K562 (cell line): ENCODE results near the gene BIRC7. TPM values are rescaled to one million over a fixed set of nuclear protein-coding genes. Genes with fewer than 3 reads are reported as not detected.

Experiments
- ATAC-seq: fragments of 200-7000 bp; cut with Tn5 transposase; 3 replicates; pipeline ENCODE4 v1.9.1; 2020; ENCODE audit warnings: moderate library complexity
- BruUV-seq: library from RNA; stranded (reverse); fragments of 400-500 nt; replicated peaks from 2 replicates; lab custom pipeline; 2021; lab: Mats Ljungman, UMichigan
- CTCF ChIA-PET: fragments of 300-600 bp; formaldehyde crosslinking; extraction: SDS; loops from one replicate; lab custom pipeline; 2021; ENCODE audit warnings: low intra/inter-chr PET ratio; lab: Yijun Ruan, JAX
- POLR2A ChIA-PET: fragments of 300-600, 350-650 bp; sonication (Branson Sonifier 250); formaldehyde crosslinking; extraction: SDS; loops from one replicate; lab custom pipeline; 2021; ENCODE audit warnings: antibody characterized with exemption, inconsistent platforms; lab: Yijun Ruan, JAX
- DNase-seq, 4 experiments: peaks; one replicate each; pipeline versions ENCODE4 v3.0.0 to v3.0.0-alpha.2; 2011 to 2018; ENCODE audit warnings: low spot score in 3 of 4, mixed read lengths in 3 of 4; ENCODE audit errors: extremely low read depth in 1 of 4
- FAIRE-seq: peaks from 2 replicates; lab custom pipeline; 2011; peaks lifted over from hg19 to GRCh38; lab: Jason Lieb, UNC
- H2AFZ ChIP-seq: 2 replicates; pipeline ENCODE4 v1.6.0; 2011; ENCODE audit warnings: low read depth, low read length, control low read depth, inconsistent platforms
- H3K27ac ChIP-seq: fragments of 200-600 bp; 3 replicates; pipeline ENCODE4 v1.8.0; 2011; ENCODE audit warnings: low read depth, mild to moderate bottlenecking, control low read depth, inconsistent platforms, low read length, moderate library complexity, mixed read lengths; ENCODE audit errors: extremely low read depth
- H3K27me3 ChIP-seq, 2 experiments: fragments of 300-600 bp in 1 of 2; 2 replicates in 1 of 2; 3 replicates in 1 of 2; pipeline versions ENCODE4 v1.6.0 to v1.8.0; 2011; ENCODE audit warnings: inconsistent platforms in 2 of 2, low read length in 2 of 2, mild to moderate bottlenecking in 1 of 2, mixed read lengths in 1 of 2, moderate library complexity in 1 of 2; ENCODE audit not compliant: control insufficient read depth in 2 of 2, insufficient read depth in 2 of 2
- H3K36me3 ChIP-seq: fragments of 300-600 bp; 3 replicates; pipeline ENCODE4 v1.8.0; 2011; ENCODE audit warnings: mild to moderate bottlenecking, low read length, inconsistent platforms; ENCODE audit not compliant: control insufficient read depth, insufficient read depth
- H3K4me1 ChIP-seq, 2 experiments: fragments of 200-600 bp in 1 of 2; replicated peaks in 1 of 2; 2 replicates in 1 of 2; 3 replicates in 1 of 2; pipeline versions ENCODE4 v1.5.1 to v1.8.0; 2011; ENCODE audit warnings: inconsistent platforms in 2 of 2, low read length in 2 of 2, mild to moderate bottlenecking in 1 of 2, mixed read lengths in 1 of 2, moderate library complexity in 1 of 2; ENCODE audit not compliant: control insufficient read depth in 2 of 2, insufficient read depth in 2 of 2
- H3K4me2 ChIP-seq: 2 replicates; pipeline ENCODE4 v1.6.1; 2011; ENCODE audit warnings: low read length, control low read depth, inconsistent platforms, mixed read lengths; ENCODE audit not compliant: insufficient read depth
- H3K4me3 ChIP-seq: fragments of 200-600 bp; sonication (generic), shearing (Covaris generic); 2 replicates; pipeline ENCODE4 v1.5.1; 2016; ENCODE audit warnings: control low read depth, inconsistent platforms
- H3K79me2 ChIP-seq: fragments of 200-600 bp; 3 replicates; pipeline ENCODE4 v1.8.0; 2011; ENCODE audit warnings: low read length, inconsistent platforms; ENCODE audit not compliant: control insufficient read depth, insufficient read depth
- H3K9ac ChIP-seq, 2 experiments: 2 replicates each; pipeline versions ENCODE4 v1.6.0 to v1.6.1; 2011; ENCODE audit warnings: low read depth in 2 of 2, low read length in 2 of 2, control low read depth in 1 of 2, inconsistent platforms in 1 of 2, mild to moderate bottlenecking in 1 of 2, mixed read lengths in 1 of 2; ENCODE audit not compliant: insufficient read depth in 1 of 2
- H3K9me1 ChIP-seq: one replicate; pipeline ENCODE4 v1.6.0; 2011; ENCODE audit warnings: inconsistent platforms, mild to moderate bottlenecking, low read length, moderate library complexity; ENCODE audit not compliant: control insufficient read depth, insufficient read depth
- H3K9me3 ChIP-seq: replicated peaks from 2 replicates; pipeline ENCODE4 v1.5.1; 2011; ENCODE audit warnings: low read depth, low read length, inconsistent platforms; ENCODE audit not compliant: control insufficient read depth, insufficient read depth
- H4K20me1 ChIP-seq: replicated peaks from 2 replicates; pipeline ENCODE4 v1.6.1; 2011; ENCODE audit warnings: low read length, inconsistent platforms, mixed read lengths; ENCODE audit not compliant: control insufficient read depth, insufficient read depth
- MIER1 ChIP-seq: fragments of 450-650 bp; IDR thresholded peaks from 2 replicates; pipeline ENCODE4 v1.6.1; 2016; ENCODE audit warnings: antibody characterized with exemption, mild to moderate bottlenecking, low read depth
- POLR2G ChIP-seq: fragments of 200-400 bp; formaldehyde crosslinking; IDR thresholded peaks from 2 replicates; pipeline ENCODE4 v1.6.1; 2017; ENCODE audit warnings: low read depth, mild to moderate bottlenecking, antibody characterized with exemption, low read length, moderate library complexity
- SRSF7 ChIP-seq: fragments of 200-400 bp; formaldehyde crosslinking; optimal IDR thresholded peaks from 2 replicates; pipeline ENCODE3; 2017; ENCODE audit warnings: mild to moderate bottlenecking, low read depth, low read length
- WGBS: fragments of 100-300 bp; shearing (Covaris generic); methylation state at CpG from one replicate; pipeline ENCODE4 v1.1.6; 2016; ENCODE audit warnings: low coverage, mixed read lengths; ENCODE audit not compliant: insufficient coverage; ENCODE audit errors: missing lambda C conversion rate; 5-methylcytosine and 5-hydroxymethylcytosine counted together
- in situ Hi-C: fragments of 300-500 bp; cut with MboI; formaldehyde crosslinking; loops from 4 replicates; pipeline ENCODE4 v1.15.0; 2018; ENCODE audit warnings: inconsistent platforms, mixed read lengths
- intact Hi-C: fragments of 100-400 bp; cut with micrococcal nuclease; formaldehyde crosslinking; loops from 2 replicates; pipeline ENCODE4 v1.14.2; 2022
- polyA plus RNA-seq, 8 experiments: library from polyadenylated mRNA; depleted of rRNA in 4 of 8; stranded (reverse) in 5 of 8; unstranded in 3 of 8; fragments of >200 nt; fragmentation: Nextera tagmentation in 2 of 8; fragmentation: Illumina TruSeq in 1 of 8; extraction: Ambion mirVana in 2 of 8; extraction: Trizol in 1 of 8; gene quantifications; 2 replicates each; pipeline versions ENCODE4 v1.2.1 to v1.2.3, GENCODE V29; 2011 to 2014; ENCODE audit warnings: inconsistent platforms in 1 of 8, missing spikeins in 1 of 8
- total RNA-seq, 7 experiments: library from RNA; depleted of rRNA in 6 of 7; stranded (reverse); fragments of >200 nt in 6 of 7; fragmentation: Illumina TruSeq in 2 of 7; extraction: Trizol in 2 of 7; gene quantifications; 2 replicates each; pipeline versions ENCODE4 v1.2.1 to v1.2.3, GENCODE V29; 2011 to 2021; ENCODE audit warnings: low replicate concordance in 1 of 7

BIRC7 gene
- total and polyA plus RNA-seq, 9 of the 15 experiments (the other 6 are each of a cell fraction or from before 2014, with no cell fraction given), result 0.14 to 0.19 (median 0.16) TPM; not detected in 5

GRCh38 chr20:63284981-63285524 is 49.3 kb downstream of the BIRC7 start:
- no peak overlapping the region; a peak in 1 of 4 replicates for H3K9ac ChIP-seq
- DNase-seq (no peak), ATAC-seq (no peak), FAIRE-seq (no peak)
- H3K27ac ChIP-seq, result no peak overlapping the region
- peaks cover 73% of the 10 kb centered on the region; the same call in 2 of the 3 replicates for H3K36me3 ChIP-seq
- ChIA-PET CTCF (interaction anchor here (0.6 kb wide), 1 partner anchor 10 kb away, joined by 3 read pairs; no protein-coding TSS in a partner anchor), POLR2A (interaction anchor here (0.6 to 4.9 kb wide), 4 partner anchors 9 to 666 kb away, joined by 3 to 24 read pairs (median 3); partner anchors contain the start of gene ARFGAP1)
- in situ Hi-C loops (no loop called here), intact Hi-C loops (no loop called here)
- no peak for TF ChIP-seq SRSF7
- TF ChIP-seq MIER1, result no peak
- TF ChIP-seq POLR2G, result 0 out of 2 replicates have a peak, but pooled peaks have one; percentile 1
- TF ChIP-seq, all 486 proteins: peak for 1
- Histone ChIP-seq H3K9me3 (no peaks in the 10 kb centered on the region), H3K9me1 (peaks cover 3% of the 10 kb centered on the region), H3K27me3 (no peaks in the 10 kb centered on the region), H4K20me1 (peaks cover 6% of the 10 kb centered on the region; the same call in 1 of the 2 replicates), H2AFZ (no peak overlapping the region), H3K4me2 (no peak overlapping the region), H3K4me1 (peaks cover 0 to 39% of the 10 kb centered on the region in 2 experiments; a peak in 2 of 5 replicates), H3K4me3 (no peak overlapping the region), H3K79me2 (no peaks in the 10 kb centered on the region)
- 77% methylated on average over 8 of the region's 13 CpGs for WGBS
- no TSS peak for BruUV-seq
